Measurements from ENCODE around the gene IL2RA. TPM values are rescaled to one million over a fixed set of nuclear protein-coding genes. Genes with fewer than 3 reads are reported as not detected.
A peak's percentile ranks its signal among the peaks of the same experiment; 100 is the strongest.
"Not testable (repeated sequence)": the region's sequence is repeated elsewhere in the genome, so short reads cannot be mapped to it uniquely, and the experiment has no call there.

Gene IL2RA
- total RNA-seq, 1 experiment from 2014 or later = not detected

- no peak for DNase-seq (ENCODE audit: low read depth)
Measured at GRCh38 chr10:5983774-5984173, 78.4 kb downstream of the IL2RA start.

GRCh38 chr10:5981529-5981928 lies 80.6 kb downstream of the IL2RA start:
- DNase-seq (ENCODE audit: low read depth) = no peak

- no peak for DNase-seq (ENCODE audit: low read depth)
Measured at GRCh38 chr10:5978230-5978489, 84.0 kb downstream of the IL2RA start.

- DNase-seq (ENCODE audit: low read depth) = peak; percentile 89
Measured at GRCh38 chr10:5977471-5978229, 84.5 kb downstream of the IL2RA start, which contains the start of gene IL15RA. IL15RA (minus strand) TSS chr10:5977543; CDS start chr10:5977492, 51 bp downstream.

DNA sequence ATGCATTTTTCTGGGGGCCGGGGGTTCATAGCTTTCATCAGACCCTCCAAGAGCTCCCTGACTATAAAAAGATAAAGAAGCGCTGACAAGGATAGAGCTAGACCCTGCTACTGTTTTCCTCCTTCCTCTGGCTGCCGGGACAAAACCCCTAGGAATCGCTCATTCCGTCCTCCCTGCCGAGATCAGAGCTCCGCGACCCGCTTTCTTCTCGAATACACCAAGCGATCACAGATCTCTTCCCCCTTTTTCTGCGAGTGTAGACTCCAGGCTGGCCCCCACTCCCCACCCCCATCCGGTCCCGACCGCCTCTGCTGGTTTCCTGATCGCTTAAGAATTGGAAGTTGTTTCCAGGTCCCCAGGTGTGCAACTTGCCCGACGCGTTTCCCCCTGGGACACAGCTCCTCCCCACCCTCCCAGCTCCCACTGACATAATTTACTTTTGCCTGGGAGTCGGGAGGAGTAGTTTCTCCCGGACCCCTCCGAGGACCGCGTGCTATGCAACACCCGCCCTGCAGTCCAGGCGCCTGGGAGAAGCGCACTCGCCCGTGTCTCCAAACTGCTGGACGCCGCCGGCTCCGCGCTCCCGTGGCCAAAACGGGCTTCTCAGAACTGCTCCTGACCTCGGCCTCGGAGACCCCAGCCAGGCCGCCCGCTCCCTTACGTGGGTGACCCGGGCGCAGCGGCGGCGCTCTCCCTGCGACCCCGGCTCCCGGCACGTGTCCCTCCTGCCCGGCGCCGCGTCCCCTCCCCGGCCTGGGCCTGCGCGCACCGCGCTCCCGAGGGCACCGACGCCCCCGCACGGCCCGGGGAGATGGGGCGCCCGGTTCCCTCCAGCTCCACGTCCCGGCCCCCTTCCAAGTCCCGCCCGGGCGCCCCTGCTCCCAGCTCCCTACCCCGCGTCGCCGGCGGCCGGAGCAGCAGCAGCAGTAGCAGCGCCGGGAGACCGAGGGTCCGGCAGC lies 85.4 kb downstream of the IL2RA start:
- DNase-seq (ENCODE audit: low read depth) = peak; percentile 53

DNA sequence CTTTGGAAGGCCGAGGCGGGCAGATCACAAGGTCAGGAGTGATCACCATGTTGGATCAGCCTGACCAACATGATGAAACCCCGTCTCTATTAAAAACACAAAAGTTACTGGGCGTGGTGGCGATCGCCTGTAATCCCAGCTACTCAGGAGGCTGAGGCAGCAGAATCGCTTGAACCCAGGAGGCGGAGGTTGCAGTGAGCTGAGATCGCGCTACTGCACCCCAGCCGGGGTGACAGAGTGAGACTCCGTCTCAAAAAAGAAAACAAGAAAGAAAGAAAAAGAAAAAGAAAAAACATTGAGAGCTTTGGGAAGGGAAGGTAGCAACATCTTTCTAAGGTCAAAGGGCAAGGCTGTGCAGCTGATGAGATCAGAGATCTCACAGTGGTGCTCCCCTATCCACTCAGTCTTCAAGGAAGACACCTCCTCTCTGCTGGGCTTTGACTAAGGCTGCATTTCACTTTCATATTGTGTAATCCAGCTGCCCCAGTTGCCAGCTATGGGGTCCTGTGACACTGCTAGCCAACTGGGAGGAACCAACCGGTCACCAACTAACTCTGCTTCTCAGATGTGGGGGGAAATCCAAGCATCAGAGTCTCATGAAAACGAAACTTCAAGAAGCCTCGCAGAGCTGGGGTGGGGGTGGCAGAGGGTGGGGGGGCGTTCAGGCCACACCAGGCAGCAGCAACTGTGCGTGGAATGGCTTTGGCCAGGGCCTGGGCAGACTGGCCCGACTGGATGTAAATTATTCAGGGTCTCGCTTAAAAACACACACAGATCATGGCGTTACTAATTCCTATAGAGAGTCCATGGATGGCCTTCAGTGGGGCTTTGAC lies 86.3 kb downstream of the IL2RA start:
- peak; percentile 23 for DNase-seq (ENCODE audit: low read depth)

DNA sequence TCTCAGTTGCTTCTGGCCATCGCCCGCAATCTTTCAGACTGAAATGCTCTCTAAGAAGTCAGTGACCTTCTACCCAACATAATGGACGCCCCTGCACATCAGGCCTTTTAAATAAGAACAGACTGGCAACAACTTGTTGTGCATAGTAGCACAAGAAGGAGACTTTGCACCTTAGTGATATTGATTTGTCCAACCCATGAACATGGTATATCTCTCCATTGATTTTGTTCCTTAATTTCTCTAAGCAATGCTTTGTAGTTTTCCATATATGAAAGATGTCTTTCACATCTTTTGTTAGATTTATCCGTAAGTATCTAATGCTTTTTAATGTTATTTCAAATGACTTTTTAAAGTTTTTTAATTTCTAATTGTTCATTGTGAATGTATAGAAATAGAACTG lies 89.1 kb downstream of the IL2RA start:
- DNase-seq (ENCODE audit: low read depth) = no peak

GRCh38 chr10:5971886-5972285 lies 90.3 kb downstream of the IL2RA start:
- no peak for DNase-seq (ENCODE audit: low read depth)

GRCh38 chr10:5971315-5971832 lies 90.8 kb downstream of the IL2RA start:
- no peak for DNase-seq (ENCODE audit: low read depth)

GRCh38 chr10:5970527-5970926 lies 91.6 kb downstream of the IL2RA start:
- no peak for DNase-seq (ENCODE audit: low read depth)

- no peak for DNase-seq (ENCODE audit: low read depth)
Measured at GRCh38 chr10:5970066-5970465, 92.1 kb downstream of the IL2RA start.

DNA sequence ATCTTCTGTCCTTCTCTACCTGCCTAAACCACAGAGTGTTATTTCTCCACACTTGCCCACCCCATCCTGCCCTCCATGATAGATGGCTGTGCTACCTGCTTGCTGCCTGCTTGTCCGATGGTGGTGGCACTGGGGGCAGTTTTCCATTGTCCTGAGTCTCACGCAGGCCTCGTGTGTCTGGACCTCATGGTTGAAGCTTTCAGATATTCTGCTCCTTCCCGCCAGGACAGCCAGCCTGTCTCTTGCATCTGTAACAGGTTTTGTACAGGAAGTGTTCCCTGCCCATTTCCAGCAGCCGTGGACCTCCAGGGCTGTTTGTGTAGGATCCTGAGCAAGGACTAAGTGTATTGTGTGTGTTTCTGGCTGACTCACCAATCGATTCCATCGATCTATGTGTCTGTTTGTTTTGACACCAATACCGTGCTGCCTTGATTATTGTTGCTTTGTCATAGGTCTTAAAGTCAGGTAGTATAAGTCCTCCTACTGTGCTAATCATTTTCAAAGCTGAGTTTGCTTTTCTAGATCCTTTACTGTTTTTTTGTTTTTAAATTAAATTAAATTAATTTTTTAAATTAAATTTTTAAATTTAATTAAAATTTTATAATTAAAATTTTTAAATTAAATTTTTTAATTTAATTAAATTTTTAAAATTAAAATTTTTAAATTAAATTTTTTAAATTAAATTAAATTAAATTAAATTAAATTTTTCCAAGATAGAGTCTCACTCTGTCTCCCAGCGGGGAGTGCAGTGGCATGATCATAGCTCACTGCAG lies 93.3 kb downstream of the IL2RA start:
- DNase-seq (ENCODE audit: low read depth) = no peak

DNA sequence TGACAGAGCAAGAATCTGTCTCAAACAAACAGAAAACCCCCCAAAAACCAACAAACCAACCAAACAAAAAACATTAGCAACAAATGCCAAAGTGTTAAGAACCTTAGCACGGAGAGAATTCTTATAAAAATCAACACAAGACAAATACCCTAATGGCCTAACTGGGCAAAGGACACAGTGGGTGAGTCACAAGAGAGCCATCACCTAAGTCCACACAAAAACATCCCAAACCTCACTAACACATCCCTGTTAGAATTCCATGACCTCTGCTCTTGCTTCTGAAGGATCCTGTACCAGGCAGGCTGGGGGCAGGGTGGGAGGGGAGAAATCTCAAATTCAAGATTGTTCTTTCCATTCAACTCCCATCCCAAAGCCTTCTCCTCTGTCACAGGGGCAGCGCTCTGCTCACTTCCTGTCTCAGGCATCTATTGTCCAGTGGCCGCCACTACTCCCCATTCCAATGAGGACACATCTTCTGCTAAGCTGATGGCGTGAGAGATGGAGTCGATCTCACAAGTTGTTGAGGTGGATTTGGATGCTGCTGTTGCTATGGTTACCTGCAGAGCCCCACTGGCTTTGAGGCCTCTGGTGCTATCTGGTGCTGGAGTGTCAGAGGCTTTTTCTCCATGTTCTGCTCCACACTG lies 94.0 kb downstream of the IL2RA start:
- DNase-seq (ENCODE audit: low read depth) = no peak

DNA sequence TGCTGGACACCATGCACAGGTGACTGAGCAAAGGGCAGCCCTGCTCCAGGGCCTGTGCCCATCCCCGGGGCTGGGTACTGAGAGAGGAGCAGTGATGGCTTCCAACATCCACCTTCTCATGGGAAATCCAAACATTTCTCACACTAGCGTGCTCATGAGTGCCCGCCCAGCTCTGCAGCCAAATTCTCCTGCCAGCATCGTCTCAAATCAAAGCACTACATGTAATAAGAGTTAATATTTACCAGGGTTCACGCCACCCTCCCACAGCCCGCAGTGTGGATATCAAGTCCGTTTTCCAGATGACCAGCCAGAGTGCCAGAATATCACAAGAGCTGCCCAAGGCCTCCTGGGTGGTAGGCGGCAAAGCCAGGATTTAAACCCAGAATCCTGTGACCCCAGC lies 96.9 kb downstream of the IL2RA start:
- no peak for DNase-seq (ENCODE audit: low read depth)

DNA sequence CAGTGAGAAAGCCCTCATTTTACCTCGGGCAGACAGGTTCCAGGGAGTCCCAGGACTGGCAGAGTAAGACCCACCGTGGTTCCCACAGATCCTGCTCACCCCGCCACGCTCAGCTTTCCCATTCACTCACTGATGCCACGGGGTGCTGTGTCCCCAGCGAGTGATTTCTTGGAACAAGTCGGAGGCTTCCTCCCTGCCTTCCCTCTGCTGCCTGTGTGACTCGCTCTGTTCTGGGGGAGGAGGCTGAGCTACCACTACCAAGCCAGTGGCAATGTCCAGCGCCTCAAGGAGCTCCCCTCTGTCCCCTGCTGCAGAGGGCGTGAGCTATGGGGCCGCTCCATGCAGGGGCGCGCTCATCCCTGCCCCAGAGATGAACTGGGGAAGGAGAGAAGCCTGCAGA lies 97.4 kb downstream of the IL2RA start:
- DNase-seq (ENCODE audit: low read depth) = no peak

GRCh38 chr10:5963591-5963990 lies 98.6 kb downstream of the IL2RA start:
- no peak for DNase-seq (ENCODE audit: low read depth)

DNA sequence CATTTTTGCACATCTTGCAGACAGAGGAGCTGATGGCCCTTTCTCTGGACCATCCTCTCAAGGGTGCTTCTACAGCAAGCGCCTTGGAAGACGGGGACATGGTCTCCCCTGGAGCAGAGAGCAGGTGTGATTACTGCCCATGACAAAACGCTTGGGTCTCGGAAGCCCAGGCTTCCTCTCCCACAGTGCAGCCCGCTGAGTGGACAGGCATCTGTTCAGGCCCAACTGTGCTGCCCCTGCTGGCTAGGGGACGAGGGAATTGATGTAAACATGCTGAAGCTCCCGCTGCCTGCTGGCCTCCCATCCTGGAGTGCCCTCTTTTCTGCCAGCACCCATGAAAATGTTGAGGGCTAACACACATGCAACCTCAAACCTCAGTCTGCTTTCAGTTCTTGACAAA lies 99.1 kb downstream of the IL2RA start:
- DNase-seq (ENCODE audit: low read depth) = no peak

DNA sequence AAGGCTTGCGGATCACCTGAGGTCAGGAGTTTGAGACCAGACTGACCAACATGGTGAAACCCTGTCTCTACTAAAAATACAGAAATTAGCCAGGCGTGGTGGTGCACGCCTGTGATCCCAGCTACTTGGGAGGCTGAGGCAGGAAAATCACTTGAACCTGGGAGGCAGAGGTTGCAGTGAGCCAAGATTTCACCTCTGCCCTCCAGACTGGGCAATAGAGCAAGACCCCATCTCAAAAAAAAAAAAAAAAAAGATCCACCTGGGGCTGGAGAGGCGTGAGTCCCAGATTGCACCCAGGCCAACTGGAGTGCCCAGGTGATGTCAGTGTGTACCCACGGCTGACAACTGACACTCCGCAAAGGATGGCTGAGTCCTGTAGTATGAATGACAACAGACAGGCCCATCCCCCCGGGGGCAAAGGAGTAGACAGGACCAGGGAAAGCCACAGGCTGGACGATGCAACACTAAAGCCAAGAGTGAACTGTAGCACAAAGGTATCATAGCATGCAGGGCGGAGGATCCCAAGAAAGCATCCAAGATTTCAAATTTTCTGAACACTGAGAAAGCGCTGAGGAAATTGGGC lies 99.7 kb downstream of the IL2RA start:
- DNase-seq (ENCODE audit: low read depth) = not testable (repeated sequence)

DNA sequence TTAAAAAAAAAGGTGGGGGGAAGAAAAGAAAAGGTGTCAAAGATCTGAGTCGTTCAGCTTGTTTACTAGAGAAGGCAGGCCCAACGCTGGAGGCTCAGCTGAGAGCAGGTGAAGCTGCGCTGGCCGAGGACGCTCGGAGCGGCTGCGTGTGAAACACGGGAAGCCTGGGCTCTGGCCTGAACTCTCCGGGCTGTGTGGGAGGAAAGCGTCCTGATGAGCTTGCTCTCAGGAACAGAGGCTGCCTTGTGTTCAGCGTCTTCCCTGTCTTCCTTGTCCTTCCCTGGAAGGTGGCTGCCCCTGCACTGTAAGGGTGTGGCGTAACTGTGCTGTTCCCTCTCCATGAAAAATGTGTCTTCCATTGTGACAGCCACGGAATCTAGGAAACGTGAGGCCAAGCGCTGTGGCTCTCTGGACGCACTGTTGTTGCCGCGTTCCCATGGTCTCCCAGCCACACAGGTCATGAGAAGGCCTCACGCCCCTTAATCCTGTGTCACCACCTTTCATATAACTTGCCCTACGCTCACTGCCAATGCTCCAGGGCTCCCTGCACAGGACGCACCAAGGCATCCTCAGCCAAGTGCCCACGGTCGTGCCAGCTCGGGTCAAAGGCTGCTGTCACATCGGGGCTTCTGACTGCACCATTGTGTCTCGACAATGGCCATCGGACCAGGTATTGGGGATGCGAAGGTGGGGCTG lies 100.6 kb downstream of the IL2RA start:
- no peak for DNase-seq (ENCODE audit: low read depth)

DNA sequence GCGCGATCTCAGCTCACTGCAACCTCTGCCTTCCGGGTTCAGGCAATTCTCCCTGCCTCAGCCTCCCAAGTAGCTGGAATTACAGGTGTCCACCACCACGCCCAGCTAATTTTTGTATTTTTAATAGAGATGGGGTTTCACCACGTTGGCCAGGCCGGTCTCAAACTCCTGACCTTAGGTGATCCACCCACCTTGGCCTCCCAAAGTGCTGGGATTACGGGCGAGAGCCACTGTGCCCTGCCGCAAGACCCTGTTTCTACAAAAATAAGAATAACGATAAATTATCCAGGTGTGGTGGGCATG lies 101.2 kb downstream of the IL2RA start:
- not testable (repeated sequence) for DNase-seq (ENCODE audit: low read depth)
